Chondrocyte (in vitro differentiated cells): Measurements from ENCODE around the gene CDV3. TPM values are rescaled to one million over a fixed set of nuclear protein-coding genes. Genes with fewer than 3 reads are reported as not detected.
A peak's percentile ranks its signal among the peaks of the same experiment; 100 is the strongest.
"Not testable (repeated sequence)": the region's sequence is repeated elsewhere in the genome, so short reads cannot be mapped to it uniquely, and the experiment has no call there.

Experiments used
- DNase-seq: peaks from one replicate; pipeline ENCODE4 v3.0.0; 2021; ENCODE audit warnings: mixed read lengths, low spot score
- H3K27ac Mint-ChIP-seq: one replicate; pipeline ENCODE4 v1.8.0; 2021; ENCODE audit warnings: mild to moderate bottlenecking, moderate library complexity, mixed read lengths; ENCODE audit not compliant: unreplicated experiment
- H3K27me3 Mint-ChIP-seq: 2 replicates; pipeline ENCODE4 v1.8.0; 2021; ENCODE audit warnings: low read depth, mixed read lengths
- H3K36me3 Mint-ChIP-seq: 2 replicates; pipeline ENCODE4 v1.8.0; 2021; ENCODE audit warnings: low read depth, mixed read lengths
- H3K4me1 Mint-ChIP-seq: 2 replicates; pipeline ENCODE4 v1.8.0; 2021; ENCODE audit warnings: low read depth, mild to moderate bottlenecking, mixed read lengths
- H3K4me3 Mint-ChIP-seq: one replicate; pipeline ENCODE4 v1.8.0; 2021; ENCODE audit warnings: mild to moderate bottlenecking, moderate library complexity, mixed read lengths; ENCODE audit not compliant: unreplicated experiment
- H3K9me3 Mint-ChIP-seq: 2 replicates; pipeline ENCODE4 v1.8.0; 2021; ENCODE audit warnings: low read depth, mixed read lengths
- CTCF ChIP-seq: fragments of 200-600 bp; sonication (generic); IDR thresholded peaks from 2 replicates; pipeline ENCODE4 v1.5.0; 2021; ENCODE audit warnings: antibody characterized with exemption, mild to moderate bottlenecking, moderate library complexity
- total RNA-seq: library from RNA; stranded (reverse); gene quantifications from 3 replicates; pipeline ENCODE4 v1.2.1, GENCODE V29; 2021

CDV3 gene
- total RNA-seq, 1 donor from 2014 or later = 184 TPM

- no peak for DNase-seq
- peaks cover 8% of the 10 kb centered on the region for H3K9me3 Mint-ChIP-seq
- no peak overlapping the region for H3K4me3 Mint-ChIP-seq
- no peak for TF ChIP-seq CTCF
- H3K36me3 Mint-ChIP-seq = no peaks in the 10 kb centered on the region
- no peaks in the 10 kb centered on the region for H3K27me3 Mint-ChIP-seq
- H3K4me1 Mint-ChIP-seq = peaks cover 33% of the 10 kb centered on the region
- H3K27ac Mint-ChIP-seq = peak overlapping the region; percentile 63
Observed at GRCh38 chr3:133531981-133532380, 41.5 kb upstream of the CDV3 start.

GRCh38 chr3:133532951-133533350, 40.5 kb upstream of the CDV3 start:
- no peaks in the 10 kb centered on the region for H3K36me3 Mint-ChIP-seq
- H3K4me1 Mint-ChIP-seq = peaks cover 33% of the 10 kb centered on the region
- H3K4me3 Mint-ChIP-seq = no peak overlapping the region
- peaks cover 8% of the 10 kb centered on the region for H3K9me3 Mint-ChIP-seq
- H3K27me3 Mint-ChIP-seq = no peaks in the 10 kb centered on the region
- TF ChIP-seq CTCF = no peak
- no peak for DNase-seq
- peak overlapping the region; percentile 29 for H3K27ac Mint-ChIP-seq

- no peak for TF ChIP-seq CTCF
- Mint-ChIP-seq H3K36me3 (no peaks in the 10 kb centered on the region), H3K9me3 (no peaks in the 10 kb centered on the region), H3K27me3 (no peaks in the 10 kb centered on the region), H3K27ac (peak overlapping the region; percentile 49), H3K4me3 (no peak overlapping the region), H3K4me1 (peaks cover 33% of the 10 kb centered on the region)
- DNase-seq = no peak
Observed at GRCh38 chr3:133535971-133536881, 37.3 kb upstream of the CDV3 start.

- not testable (repeated sequence) for H3K4me3 Mint-ChIP-seq, H3K27me3 Mint-ChIP-seq, H3K27ac Mint-ChIP-seq, H3K36me3 Mint-ChIP-seq, H3K9me3 Mint-ChIP-seq, DNase-seq
- H3K4me1 Mint-ChIP-seq = peaks cover 28% of the 10 kb centered on the region
Observed at GRCh38 chr3:133537131-133537530, 36.4 kb upstream of the CDV3 start.

- no peaks in the 10 kb centered on the region for H3K9me3 Mint-ChIP-seq
- no peaks in the 10 kb centered on the region for H3K27me3 Mint-ChIP-seq
- peaks cover 18% of the 10 kb centered on the region for H3K4me1 Mint-ChIP-seq
- TF ChIP-seq CTCF = no peak
- H3K4me3 Mint-ChIP-seq = no peak overlapping the region
- H3K36me3 Mint-ChIP-seq = no peaks in the 10 kb centered on the region
- no peak overlapping the region for H3K27ac Mint-ChIP-seq
- no peak for DNase-seq
Observed at GRCh38 chr3:133538154-133538553, 35.3 kb upstream of the CDV3 start.
